OCI-LY1 (cell line): ENCODE measurements around the gene TRIM40.

Source experiments
- CTCF ChIP-seq: fragments of 200-600 bp; sonication (generic), shearing (Covaris generic); IDR thresholded peaks from 2 replicates; pipeline ENCODE4 v1.5.1; 2017; ENCODE audit warnings: mild to moderate bottlenecking, antibody characterized with exemption, low read length, moderate library complexity, mixed read lengths
- EZH2 ChIP-seq: fragments of 200-600 bp; sonication (generic), shearing (Covaris generic); IDR thresholded peaks from 2 replicates; pipeline ENCODE4 v1.8.0; 2017; ENCODE audit warnings: borderline replicate concordance, mixed run types, mild to moderate bottlenecking, antibody characterized with exemption, low read length, moderate library complexity, mixed read lengths

- TF ChIP-seq CTCF = no peak
- TF ChIP-seq EZH2 = no peak
Measured at GRCh38 chr6:30147096-30147495, 11.2 kb downstream of the TRIM40 start.
